NCI-H82 (cell line): Measurements from ENCODE around the gene FBLL1.
"Not testable (repeated sequence)": the region's sequence is repeated elsewhere in the genome, so short reads cannot be mapped to it uniquely, and the experiment has no call there.

Experiments used
- DNase-seq: peaks from one replicate; lab custom pipeline; 2025; lab: John Stamatoyannopoulos, UW

The FBLL1 gene

GRCh38 chr5:168528521-168529373 lies at the start of gene FBLL1:
Gene FBLL1 (plus strand): TSS chr5:168529305. CDS start chr5:168529505, 200 bp downstream.
- peak; percentile 77 for DNase-seq

GRCh38 chr5:168480601-168481000 lies 48.5 kb upstream of the FBLL1 start:
- DNase-seq, result no peak

GRCh38 chr5:168481330-168481788 lies 47.7 kb upstream of the FBLL1 start:
- peak; percentile 5 for DNase-seq

GRCh38 chr5:168482361-168482760 lies 46.7 kb upstream of the FBLL1 start:
- no peak for DNase-seq

- peak; percentile 95 for DNase-seq
Observed at GRCh38 chr5:168486136-168486879, 42.8 kb upstream of the FBLL1 start, which contains the start of gene RARS1. Gene RARS1 (plus strand): TSS chr5:168486471. CDS start chr5:168486499, 28 bp downstream.

GRCh38 chr5:168489059-168489458 lies 40.0 kb upstream of the FBLL1 start:
- DNase-seq, result no peak

GRCh38 chr5:168494057-168494555 lies 35.0 kb upstream of the FBLL1 start:
- no peak for DNase-seq

- no peak for DNase-seq
Observed at GRCh38 chr5:168502563-168503237, 26.4 kb upstream of the FBLL1 start.

- DNase-seq, result no peak
Observed at GRCh38 chr5:168513861-168514428, 15.2 kb upstream of the FBLL1 start.

GRCh38 chr5:168525856-168526255 lies 3.2 kb upstream of the FBLL1 start:
- DNase-seq, result no peak

- no peak for DNase-seq
Observed at GRCh38 chr5:168527756-168528295, 1.3 kb upstream of the FBLL1 start.

GRCh38 chr5:168529374-168530234 lies 499 bp downstream of the FBLL1 start:
- peak; percentile 23 for DNase-seq

GRCh38 chr5:168530621-168531150 lies 1.6 kb downstream of the FBLL1 start:
- DNase-seq, result no peak

GRCh38 chr5:168531191-168531590 lies 2.1 kb downstream of the FBLL1 start:
- DNase-seq, result no peak

GRCh38 chr5:168531987-168532864 lies 3.1 kb downstream of the FBLL1 start:
- peak; percentile 83 for DNase-seq

GRCh38 chr5:168534351-168534750 lies 5.2 kb downstream of the FBLL1 start:
- DNase-seq, result not testable (repeated sequence)

- no peak for DNase-seq
Observed at GRCh38 chr5:168537176-168537575, 8.1 kb downstream of the FBLL1 start.

- no peak for DNase-seq
Observed at GRCh38 chr5:168549554-168549953, 20.4 kb downstream of the FBLL1 start.

GRCh38 chr5:168550656-168551055 lies 21.6 kb downstream of the FBLL1 start:
- no peak for DNase-seq
